GM12892 (cell line): ENCODE data around the gene VSIG2.

Experiments used
- POLR2A ChIP-seq: IDR thresholded peaks from 2 replicates; pipeline ENCODE4 v1.6.1; 2011; ENCODE audit warnings: low read depth, low read length, control low read depth
- POLR2AphosphoS5 ChIP-seq: IDR thresholded peaks from 2 replicates; pipeline ENCODE4 v1.6.1; 2011; ENCODE audit warnings: low read depth, low read length, control low read depth
- TAF1 ChIP-seq: IDR thresholded peaks from 2 replicates; pipeline ENCODE4 v1.6.1; 2011; ENCODE audit warnings: low read depth, mild to moderate bottlenecking, control low read depth, low read length, borderline replicate concordance

DNA sequence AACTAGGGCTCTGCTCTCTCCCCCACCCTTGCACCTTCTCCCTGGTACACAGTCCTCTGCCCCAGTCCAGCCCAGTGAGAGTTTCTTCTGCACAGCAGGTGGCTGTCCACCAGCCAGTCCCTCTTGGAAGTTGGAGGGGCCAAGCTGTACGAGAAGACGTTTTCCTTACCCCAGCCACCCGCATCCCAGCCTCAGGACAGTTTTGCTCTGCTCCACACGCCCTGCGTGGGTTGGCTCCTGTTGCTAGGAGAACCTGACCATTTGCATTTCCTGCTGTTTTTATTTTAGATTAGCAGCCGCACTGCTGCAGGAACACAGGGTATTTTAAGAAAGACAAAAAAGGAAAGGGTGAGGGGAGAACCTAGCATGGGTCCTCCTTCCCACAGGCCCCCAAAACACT is 29.9 kb downstream of the VSIG2 start:
- TF ChIP-seq POLR2AphosphoS5 (no peak), TAF1 (no peak), POLR2A (no peak)
